Chondrocyte (in vitro differentiated cells): Measurements from ENCODE around the gene UBE2M. TPM values are rescaled to one million over a fixed set of nuclear protein-coding genes. Genes with fewer than 3 reads are reported as not detected.

Source experiments
- DNase-seq: peaks from one replicate; pipeline ENCODE4 v3.0.0; 2021; ENCODE audit warnings: mixed read lengths, low spot score
- H3K27ac Mint-ChIP-seq: one replicate; pipeline ENCODE4 v1.8.0; 2021; ENCODE audit warnings: mild to moderate bottlenecking, moderate library complexity, mixed read lengths; ENCODE audit not compliant: unreplicated experiment
- H3K27me3 Mint-ChIP-seq: 2 replicates; pipeline ENCODE4 v1.8.0; 2021; ENCODE audit warnings: low read depth, mixed read lengths
- H3K36me3 Mint-ChIP-seq: 2 replicates; pipeline ENCODE4 v1.8.0; 2021; ENCODE audit warnings: low read depth, mixed read lengths
- H3K4me1 Mint-ChIP-seq: 2 replicates; pipeline ENCODE4 v1.8.0; 2021; ENCODE audit warnings: low read depth, mild to moderate bottlenecking, mixed read lengths
- H3K4me3 Mint-ChIP-seq: one replicate; pipeline ENCODE4 v1.8.0; 2021; ENCODE audit warnings: mild to moderate bottlenecking, moderate library complexity, mixed read lengths; ENCODE audit not compliant: unreplicated experiment
- H3K9me3 Mint-ChIP-seq: 2 replicates; pipeline ENCODE4 v1.8.0; 2021; ENCODE audit warnings: low read depth, mixed read lengths
- total RNA-seq: library from RNA; stranded (reverse); gene quantifications from 3 replicates; pipeline ENCODE4 v1.2.1, GENCODE V29; 2021
- TF ChIP-seq, protein P1 (sequence below): fragments of 200-600 bp; sonication (generic); IDR thresholded peaks from 2 replicates; pipeline ENCODE4 v1.5.0; 2021; ENCODE audit warnings: antibody characterized with exemption, mild to moderate bottlenecking, moderate library complexity

UBE2M gene
- total RNA-seq, 1 donor from 2014 or later: 70.3 TPM

DNA sequence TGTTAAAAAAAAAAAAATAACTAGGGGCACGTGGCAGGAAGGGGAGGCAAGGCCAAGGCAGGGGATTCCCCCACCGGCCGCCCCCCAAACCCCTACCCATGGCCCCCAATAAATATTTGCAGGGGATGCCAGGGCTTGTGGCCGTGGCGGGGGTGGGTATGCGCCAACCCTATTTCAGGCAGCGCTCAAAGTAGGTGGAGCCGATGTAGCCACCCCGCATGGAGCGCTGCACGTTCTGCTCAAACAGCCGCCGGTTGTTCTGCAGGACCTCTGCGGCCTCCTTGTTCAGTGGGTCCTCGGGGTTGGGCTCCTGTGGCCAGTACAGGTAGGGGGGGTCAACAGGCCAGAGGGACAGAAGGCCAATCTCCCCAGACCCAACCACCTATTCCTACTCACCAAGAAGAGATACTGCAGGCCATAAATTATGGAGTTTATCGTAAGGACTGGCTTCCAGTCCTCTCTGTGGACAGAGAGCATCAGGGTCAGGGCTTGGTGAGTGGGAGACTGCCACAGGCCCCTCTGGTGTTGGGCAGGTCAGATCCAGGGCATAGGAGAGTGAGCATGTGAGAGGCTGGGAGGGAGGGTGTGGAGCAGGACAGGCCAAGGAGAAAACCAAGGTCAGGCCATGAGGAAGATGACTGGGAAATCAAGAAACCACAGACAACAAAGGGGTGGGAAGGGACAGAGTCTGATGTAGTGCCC, 2.3 kb downstream of the UBE2M start:
- DNase-seq: no peak
- peaks cover 53% of the 10 kb centered on the region for H3K4me1 Mint-ChIP-seq

DNA sequence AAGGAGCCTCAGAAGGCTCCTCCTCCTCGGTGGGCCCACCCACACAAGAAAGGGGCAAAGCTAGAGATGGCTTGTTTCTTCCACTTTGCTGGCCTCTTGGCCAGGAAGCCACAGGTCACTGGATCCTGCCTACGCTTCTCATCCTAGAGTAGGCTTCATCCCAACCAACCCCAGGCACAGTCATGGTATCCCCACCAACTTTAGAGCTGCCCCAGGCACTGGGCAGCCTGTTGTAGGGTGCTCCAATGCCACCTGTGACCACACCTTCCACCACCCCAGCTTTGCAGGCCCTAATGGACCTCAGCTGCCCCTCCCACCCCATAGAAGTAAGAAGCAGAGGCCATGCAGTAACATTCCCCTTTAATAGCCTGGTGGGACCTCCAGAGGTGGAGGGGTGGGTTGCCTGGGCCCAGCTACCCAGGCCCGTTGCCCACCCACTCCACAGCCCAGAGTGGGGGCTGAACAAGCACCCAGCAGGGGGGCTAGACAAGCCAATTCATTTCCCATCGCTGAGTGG, 3.0 kb downstream of the UBE2M start:
- Mint-ChIP-seq H3K9me3 (no peaks in the 10 kb centered on the region), H3K4me1 (peaks cover 51% of the 10 kb centered on the region), H3K27me3 (no peaks in the 10 kb centered on the region), H3K36me3 (peaks cover 27% of the 10 kb centered on the region), H3K4me3 (peak overlapping the region; percentile 92), H3K27ac (peak overlapping the region; percentile 98)
- TF ChIP-seq, protein P1, sequence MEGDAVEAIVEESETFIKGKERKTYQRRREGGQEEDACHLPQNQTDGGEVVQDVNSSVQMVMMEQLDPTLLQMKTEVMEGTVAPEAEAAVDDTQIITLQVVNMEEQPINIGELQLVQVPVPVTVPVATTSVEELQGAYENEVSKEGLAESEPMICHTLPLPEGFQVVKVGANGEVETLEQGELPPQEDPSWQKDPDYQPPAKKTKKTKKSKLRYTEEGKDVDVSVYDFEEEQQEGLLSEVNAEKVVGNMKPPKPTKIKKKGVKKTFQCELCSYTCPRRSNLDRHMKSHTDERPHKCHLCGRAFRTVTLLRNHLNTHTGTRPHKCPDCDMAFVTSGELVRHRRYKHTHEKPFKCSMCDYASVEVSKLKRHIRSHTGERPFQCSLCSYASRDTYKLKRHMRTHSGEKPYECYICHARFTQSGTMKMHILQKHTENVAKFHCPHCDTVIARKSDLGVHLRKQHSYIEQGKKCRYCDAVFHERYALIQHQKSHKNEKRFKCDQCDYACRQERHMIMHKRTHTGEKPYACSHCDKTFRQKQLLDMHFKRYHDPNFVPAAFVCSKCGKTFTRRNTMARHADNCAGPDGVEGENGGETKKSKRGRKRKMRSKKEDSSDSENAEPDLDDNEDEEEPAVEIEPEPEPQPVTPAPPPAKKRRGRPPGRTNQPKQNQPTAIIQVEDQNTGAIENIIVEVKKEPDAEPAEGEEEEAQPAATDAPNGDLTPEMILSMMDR: no peak
- DNase-seq: no peak

More for the DNA sequence above, 2.3 kb downstream of the UBE2M start:
- Mint-ChIP-seq H3K4me3 (peak overlapping the region; percentile 96), H3K36me3 (peaks cover 25% of the 10 kb centered on the region), H3K27me3 (no peaks in the 10 kb centered on the region), H3K9me3 (no peaks in the 10 kb centered on the region), H3K27ac (peak overlapping the region; percentile 93)
- TF ChIP-seq, protein P1: no peak

DNA sequence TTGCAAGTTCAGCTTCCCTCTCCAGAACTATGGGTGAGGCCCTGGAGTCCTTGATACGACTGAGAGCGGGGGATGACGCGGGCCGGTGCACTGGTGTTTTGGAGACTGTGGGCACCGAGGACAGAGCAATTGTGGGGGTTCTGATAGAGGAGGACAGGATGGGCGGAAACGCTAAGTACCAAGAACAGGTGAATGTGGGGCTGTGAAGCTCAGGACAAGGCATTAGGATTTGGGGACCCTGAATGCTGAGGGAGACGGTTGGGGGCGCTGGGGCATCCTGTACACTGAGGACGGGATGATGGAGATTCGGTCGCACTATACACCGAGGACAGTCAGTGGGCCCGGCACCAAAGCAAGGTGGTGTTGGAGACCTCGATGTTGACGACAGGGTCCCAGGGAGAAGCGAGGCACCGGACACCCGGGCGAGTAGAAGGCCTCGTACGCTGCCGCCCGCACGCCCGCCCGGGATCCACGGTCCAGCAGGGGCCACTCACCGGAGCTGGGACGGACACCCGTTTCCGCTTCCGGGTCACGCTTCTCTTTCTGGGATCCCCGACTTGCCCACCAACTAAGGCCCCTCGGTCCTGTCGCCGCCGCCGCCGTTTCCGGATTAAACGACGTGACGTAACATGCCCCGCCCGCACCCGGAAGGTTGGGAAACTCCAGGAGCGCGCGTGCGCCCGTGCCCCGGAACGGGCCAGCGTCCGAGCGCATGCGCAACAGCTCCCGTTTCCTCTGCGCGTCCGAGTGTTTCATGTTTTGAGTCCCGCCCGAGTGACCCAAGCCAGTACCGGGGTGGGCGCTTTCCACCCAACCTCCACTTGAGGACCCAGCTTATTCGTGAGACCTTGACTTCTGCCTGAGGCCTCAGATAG, 3.7 kb downstream of the UBE2M start, which contains the start of gene CHMP2A:
Gene CHMP2A, minus strand, starts transcription at position 612 of the 875 bp plus-strand sequence. CDS start 893 bp downstream, outside the sequence.
- H3K4me1 Mint-ChIP-seq: peaks cover 48% of the 10 kb centered on the region
- H3K9me3 Mint-ChIP-seq: no peaks in the 10 kb centered on the region
- peaks cover 30% of the 10 kb centered on the region for H3K36me3 Mint-ChIP-seq
- H3K4me3 Mint-ChIP-seq: peak within 1 kb of the TSS; percentile 92
- TF ChIP-seq, protein P1: peak; percentile 28
- H3K27ac Mint-ChIP-seq: peak within 1 kb of the TSS; percentile 98
- peak; percentile 99 for DNase-seq
- H3K27me3 Mint-ChIP-seq: no peaks in the 10 kb centered on the region

DNA sequence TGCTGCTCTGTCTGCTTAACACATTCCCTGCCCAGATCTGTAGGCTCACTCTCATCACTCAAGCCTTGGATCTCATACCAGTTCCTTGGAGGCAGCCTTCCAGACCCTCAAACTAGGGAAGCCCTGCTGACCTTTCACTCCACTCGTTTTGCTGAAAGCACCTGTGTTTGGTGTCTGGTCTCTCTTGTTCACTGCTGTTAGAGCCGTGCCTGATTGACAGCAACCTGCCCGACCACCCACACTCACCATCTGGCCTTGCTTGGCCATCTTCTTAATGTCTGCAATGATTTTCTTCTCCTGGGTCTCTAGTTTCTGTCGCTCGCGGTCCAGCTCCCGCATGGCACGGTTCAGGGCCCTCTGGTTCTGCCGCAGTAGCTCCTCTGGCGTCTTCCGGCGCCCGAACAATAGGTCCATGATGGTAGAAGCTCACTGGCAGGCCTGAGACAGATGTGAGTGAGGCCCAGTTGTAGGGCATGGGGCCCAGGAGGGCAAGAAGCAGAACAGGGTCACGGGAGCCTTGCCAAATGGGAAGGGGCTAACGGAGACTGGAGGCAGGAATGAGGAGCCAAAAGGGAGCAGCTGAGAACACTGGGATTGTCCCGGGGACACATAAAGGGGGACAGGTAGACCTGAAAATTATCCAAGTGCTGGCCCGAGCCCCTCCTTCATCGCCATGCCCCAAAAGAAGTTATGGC, 4.5 kb downstream of the UBE2M start:
- Mint-ChIP-seq H3K4me1 (peaks cover 45% of the 10 kb centered on the region), H3K9me3 (no peaks in the 10 kb centered on the region), H3K4me3 (peak overlapping the region; percentile 92), H3K36me3 (peaks cover 34% of the 10 kb centered on the region), H3K27ac (peak overlapping the region; percentile 98), H3K27me3 (no peaks in the 10 kb centered on the region)
- DNase-seq: no peak
- TF ChIP-seq, protein P1: no peak
